A673 (cell line): Measurements from ENCODE around the gene ACSF3. TPM values are rescaled to one million over a fixed set of nuclear protein-coding genes. Genes with fewer than 3 reads are reported as not detected.
"Not testable (repeated sequence)": the region's sequence is repeated elsewhere in the genome, so short reads cannot be mapped to it uniquely, and the experiment has no call there.

Experiments
- BruUV-seq: library from RNA; stranded (reverse); fragments of 400-500 nt; replicated peaks from 2 replicates; lab custom pipeline; 2021; lab: Mats Ljungman, UMichigan
- CTCF ChIA-PET: fragments of 300-600 bp; sonication (Branson Sonifier 250); formaldehyde crosslinking; loops from one replicate; lab custom pipeline; 2022; ENCODE audit warnings: antibody characterized with exemption; lab: Charles Lee
- POLR2A ChIA-PET: fragments of 300-600 bp; sonication (Branson Sonifier 250); formaldehyde crosslinking; loops from one replicate; lab custom pipeline; 2022; ENCODE audit warnings: antibody characterized with exemption; ENCODE audit not compliant: low non-redundant PET; lab: Charles Lee
- DNase-seq: peaks from one replicate; pipeline ENCODE4 v3.0.0-alpha.2; 2015; ENCODE audit warnings: low spot score
- H3K27ac ChIP-seq: fragments of 200-600 bp; sonication (generic); 2 replicates; pipeline ENCODE4 v1.5.1; 2016; ENCODE audit warnings: mixed run types, low read depth, mild to moderate bottlenecking, mixed read lengths, antibody characterized with exemption, low read length; ENCODE audit not compliant: poor library complexity, severe bottlenecking
- H3K27me3 ChIP-seq: fragments of 200-600 bp; sonication (generic); replicated peaks from 2 replicates; pipeline ENCODE4 v1.6.1; 2017; ENCODE audit warnings: mixed run types, low read depth, mild to moderate bottlenecking, mixed read lengths, antibody characterized with exemption, low read length; ENCODE audit not compliant: insufficient read depth, poor library complexity
- H3K36me3 ChIP-seq: fragments of 200-600 bp; sonication (generic); 2 replicates; pipeline ENCODE4 v1.6.1; 2016; ENCODE audit warnings: mixed run types, mild to moderate bottlenecking, mixed read lengths, antibody characterized with exemption, low read length; ENCODE audit not compliant: insufficient read depth, poor library complexity, severe bottlenecking
- H3K4me1 ChIP-seq: fragments of 200-600 bp; sonication (generic); 2 replicates; pipeline ENCODE4 v1.6.1; 2017; ENCODE audit warnings: mixed run types, mild to moderate bottlenecking, mixed read lengths, antibody characterized with exemption, low read length; ENCODE audit not compliant: insufficient read depth, poor library complexity, severe bottlenecking
- H3K4me3 ChIP-seq: fragments of 200-600 bp; sonication (generic); 2 replicates; pipeline ENCODE4 v1.5.1; 2016; ENCODE audit warnings: low read depth, mixed run types, mild to moderate bottlenecking, mixed read lengths, low read length; ENCODE audit not compliant: poor library complexity, severe bottlenecking
- H3K9me3 ChIP-seq: fragments of 200-600 bp; sonication (generic); 2 replicates; pipeline ENCODE4 v1.6.1; 2016; ENCODE audit warnings: mixed run types, low read depth, mild to moderate bottlenecking, mixed read lengths, antibody characterized with exemption, low read length; ENCODE audit not compliant: poor library complexity, severe bottlenecking
- EZH2 ChIP-seq: fragments of 200-600 bp; sonication (generic); IDR thresholded peaks from 2 replicates; pipeline ENCODE4 v1.6.1; 2017; ENCODE audit warnings: borderline replicate concordance, low read depth, mild to moderate bottlenecking, mixed read lengths, antibody characterized with exemption, low read length; ENCODE audit not compliant: poor library complexity, severe bottlenecking
- intact Hi-C: fragments of 100-400 bp; cut with micrococcal nuclease; formaldehyde crosslinking; loops from one replicate; pipeline ENCODE4 v1.10.0; 2022; ENCODE audit not compliant: unreplicated experiment
- total RNA-seq: library from RNA; stranded (reverse); gene quantifications from 2 replicates; pipeline ENCODE4 v1.2.3, GENCODE V29; 2021
- TF ChIP-seq, protein P1 (sequence below): fragments of 300-800, 200-600 bp; sonication (generic); conservative IDR thresholded peaks from 2 replicates; pipeline ENCODE4 v1.5.1; 2017; ENCODE audit warnings: low read depth, mild to moderate bottlenecking, antibody characterized with exemption, low read length, moderate library complexity, mixed read lengths

The ACSF3 gene
- total RNA-seq, 1 experiment from 2014 or later = 27.7 TPM

GRCh38 chr16:89183975-89184676 is 90.5 kb downstream of the ACSF3 start:
- TF ChIP-seq, protein P1, sequence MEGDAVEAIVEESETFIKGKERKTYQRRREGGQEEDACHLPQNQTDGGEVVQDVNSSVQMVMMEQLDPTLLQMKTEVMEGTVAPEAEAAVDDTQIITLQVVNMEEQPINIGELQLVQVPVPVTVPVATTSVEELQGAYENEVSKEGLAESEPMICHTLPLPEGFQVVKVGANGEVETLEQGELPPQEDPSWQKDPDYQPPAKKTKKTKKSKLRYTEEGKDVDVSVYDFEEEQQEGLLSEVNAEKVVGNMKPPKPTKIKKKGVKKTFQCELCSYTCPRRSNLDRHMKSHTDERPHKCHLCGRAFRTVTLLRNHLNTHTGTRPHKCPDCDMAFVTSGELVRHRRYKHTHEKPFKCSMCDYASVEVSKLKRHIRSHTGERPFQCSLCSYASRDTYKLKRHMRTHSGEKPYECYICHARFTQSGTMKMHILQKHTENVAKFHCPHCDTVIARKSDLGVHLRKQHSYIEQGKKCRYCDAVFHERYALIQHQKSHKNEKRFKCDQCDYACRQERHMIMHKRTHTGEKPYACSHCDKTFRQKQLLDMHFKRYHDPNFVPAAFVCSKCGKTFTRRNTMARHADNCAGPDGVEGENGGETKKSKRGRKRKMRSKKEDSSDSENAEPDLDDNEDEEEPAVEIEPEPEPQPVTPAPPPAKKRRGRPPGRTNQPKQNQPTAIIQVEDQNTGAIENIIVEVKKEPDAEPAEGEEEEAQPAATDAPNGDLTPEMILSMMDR = no peak
- TF ChIP-seq EZH2 = no peak
- H3K27ac ChIP-seq = no peak overlapping the region
- no TSS peak for BruUV-seq
- no peaks in the 10 kb centered on the region for H3K27me3 ChIP-seq
- no peak overlapping the region for H3K4me3 ChIP-seq
- H3K36me3 ChIP-seq = no peaks in the 10 kb centered on the region
- ChIA-PET POLR2A (no interaction called here), CTCF (no interaction called here)
- no peaks in the 10 kb centered on the region for H3K4me1 ChIP-seq
- no peak for DNase-seq
- no peaks in the 10 kb centered on the region for H3K9me3 ChIP-seq
- intact Hi-C loops = no loop called here

DNA sequence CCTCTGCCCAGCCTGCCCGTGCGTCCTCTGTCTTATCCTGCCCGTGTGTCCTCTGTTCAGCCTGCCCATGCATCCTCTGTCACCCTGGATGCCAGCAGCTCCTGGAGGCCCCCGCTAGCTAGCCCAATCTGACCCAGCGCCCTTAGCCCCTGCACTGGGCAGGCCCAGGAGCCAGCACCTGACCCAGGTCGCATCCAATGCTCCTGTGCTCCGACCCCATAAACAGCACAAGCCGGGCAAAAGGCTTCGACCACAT is 91.0 kb downstream of the ACSF3 start:
- H3K4me1 ChIP-seq = no peaks in the 10 kb centered on the region
- H3K27ac ChIP-seq = no peak overlapping the region
- CTCF ChIA-PET = no interaction called here
- POLR2A ChIA-PET = no interaction called here
- DNase-seq = no peak
- no peaks in the 10 kb centered on the region for H3K9me3 ChIP-seq
- no peaks in the 10 kb centered on the region for H3K36me3 ChIP-seq
- BruUV-seq = no TSS peak
- TF ChIP-seq EZH2 = no peak
- TF ChIP-seq, protein P1 = no peak
- no peaks in the 10 kb centered on the region for H3K27me3 ChIP-seq
- H3K4me3 ChIP-seq = no peak overlapping the region
- intact Hi-C loops = no loop called here

DNA sequence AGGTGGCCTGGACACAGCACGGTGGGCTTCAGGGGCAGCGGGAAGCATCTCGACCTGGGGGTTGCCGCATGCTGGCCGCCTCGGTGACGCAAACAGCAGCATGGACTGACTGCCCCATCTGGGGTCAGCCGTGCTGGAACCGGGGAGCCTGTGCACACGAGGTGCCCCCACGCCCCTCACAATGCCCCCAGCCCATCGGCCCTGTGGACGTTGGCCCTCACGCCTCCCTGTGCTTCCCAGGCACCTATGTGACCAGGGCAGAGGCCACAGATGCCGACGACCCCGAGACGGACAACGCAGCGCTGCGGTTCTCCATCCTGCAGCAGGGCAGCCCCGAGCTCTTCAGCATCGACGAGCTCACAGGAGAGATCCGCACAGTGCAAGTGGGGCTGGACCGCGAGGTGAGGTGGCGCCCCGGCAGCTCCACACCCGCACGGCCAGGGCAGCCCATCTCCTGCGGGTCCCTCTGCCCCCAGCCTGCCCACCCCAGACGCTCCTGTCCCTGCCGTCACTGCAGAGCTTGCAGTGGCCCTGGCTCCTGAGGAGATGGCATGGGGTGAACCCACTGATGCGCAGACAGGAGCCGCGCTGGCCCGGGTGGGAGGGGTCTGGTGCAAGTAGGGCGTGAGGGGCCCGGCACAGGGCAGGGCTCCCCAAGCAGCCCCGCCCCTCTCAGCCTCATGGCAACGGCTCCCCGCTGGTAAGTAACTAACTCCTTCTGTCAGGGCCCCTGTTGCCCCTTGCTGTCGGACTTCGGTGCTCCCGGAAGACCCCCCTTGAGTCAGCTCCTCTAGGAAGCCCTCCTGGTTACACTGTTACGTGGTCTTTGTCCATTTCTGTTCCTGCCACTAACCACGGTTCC is 91.5 kb downstream of the ACSF3 start:
- no peak overlapping the region for H3K4me3 ChIP-seq
- H3K27ac ChIP-seq = no peak overlapping the region
- intact Hi-C loops = no loop called here
- H3K27me3 ChIP-seq = no peaks in the 10 kb centered on the region
- DNase-seq = no peak
- ChIA-PET CTCF (no interaction called here), POLR2A (no interaction called here)
- TF ChIP-seq, protein P1 = no peak
- no peak for TF ChIP-seq EZH2
- H3K9me3 ChIP-seq = no peaks in the 10 kb centered on the region
- no peaks in the 10 kb centered on the region for H3K4me1 ChIP-seq
- BruUV-seq = no TSS peak
- no peaks in the 10 kb centered on the region for H3K36me3 ChIP-seq

- intact Hi-C loops, DNase-seq, POLR2A ChIA-PET, H3K36me3 ChIP-seq, H3K9me3 ChIP-seq, H3K4me1 ChIP-seq, H3K4me3 ChIP-seq, H3K27me3 ChIP-seq, BruUV-seq, CTCF ChIA-PET, H3K27ac ChIP-seq: not testable (repeated sequence)
Observed at GRCh38 chr16:89185887-89186592, 92.4 kb downstream of the ACSF3 start.

DNA sequence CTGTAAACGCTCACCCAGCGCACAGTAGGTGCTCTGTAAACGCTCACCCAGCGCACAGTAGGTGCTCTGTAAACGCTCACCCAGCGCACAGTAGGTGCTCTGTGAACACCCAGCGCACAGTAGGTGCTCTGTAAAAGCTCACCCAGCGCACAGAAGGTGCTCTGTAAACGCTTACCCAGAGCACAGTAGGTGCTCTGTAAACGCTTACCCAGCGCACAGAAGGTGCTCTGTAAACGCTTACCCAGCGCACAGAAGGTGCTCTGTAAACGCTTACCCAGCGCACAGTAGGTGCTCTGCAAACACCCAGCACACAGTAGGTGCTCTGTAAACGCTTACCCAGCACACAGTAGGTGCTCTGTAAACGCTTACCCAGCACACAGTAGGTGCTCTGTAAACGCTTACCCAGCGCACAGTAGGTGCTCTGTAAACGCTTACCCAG is 93.0 kb downstream of the ACSF3 start:
- intact Hi-C loops, BruUV-seq, H3K4me1 ChIP-seq, H3K27me3 ChIP-seq, H3K36me3 ChIP-seq, CTCF ChIA-PET, H3K4me3 ChIP-seq, POLR2A ChIA-PET, H3K27ac ChIP-seq, H3K9me3 ChIP-seq, DNase-seq: not testable (repeated sequence)
